ENCODE data around the gene ASH1L.
"Not testable (repeated sequence)": the region's sequence is repeated elsewhere in the genome, so short reads cannot be mapped to it uniquely, and the experiment has no call there.

The ASH1L gene

GRCh38 chr1:155488419-155488818 lies 74.2 kb downstream of the ASH1L start:
- not testable (repeated sequence) for DNase-seq (ENCODE audit: low read depth in 2 of 2)

GRCh38 chr1:155487541-155487940 lies 75.1 kb downstream of the ASH1L start:
- DNase-seq (ENCODE audit: low read depth in 2 of 2) = no peak

GRCh38 chr1:155486952-155487351 lies 75.7 kb downstream of the ASH1L start:
- DNase-seq (ENCODE audit: low read depth in 2 of 2) = not testable (repeated sequence)

GRCh38 chr1:155485945-155486344 lies 76.7 kb downstream of the ASH1L start:
- DNase-seq (ENCODE audit: low read depth in 2 of 2) = no peak

GRCh38 chr1:155485222-155485621 lies 77.4 kb downstream of the ASH1L start:
- no peak for DNase-seq (ENCODE audit: low read depth in 2 of 2)

GRCh38 chr1:155481741-155482241 lies 80.8 kb downstream of the ASH1L start:
- no peak for DNase-seq (ENCODE audit: low read depth in 2 of 2)

GRCh38 chr1:155479205-155479604 lies 83.4 kb downstream of the ASH1L start:
- DNase-seq (ENCODE audit: low read depth in 2 of 2) = no peak

GRCh38 chr1:155478270-155478852 lies 84.2 kb downstream of the ASH1L start:
- DNase-seq (ENCODE audit: low read depth in 2 of 2) = no peak

- DNase-seq (ENCODE audit: low read depth in 2 of 2) = no peak
Observed at GRCh38 chr1:155474146-155474545, 88.5 kb downstream of the ASH1L start.

GRCh38 chr1:155473151-155473821 lies 89.3 kb downstream of the ASH1L start:
- DNase-seq (ENCODE audit: low read depth in 2 of 2) = no peak

GRCh38 chr1:155472491-155473083 lies 90.0 kb downstream of the ASH1L start:
- no peak for DNase-seq (ENCODE audit: low read depth in 2 of 2)

GRCh38 chr1:155471891-155472290 lies 90.7 kb downstream of the ASH1L start:
- no peak for DNase-seq (ENCODE audit: low read depth in 2 of 2)

- no peak for DNase-seq (ENCODE audit: low read depth in 2 of 2)
Observed at GRCh38 chr1:155471026-155471425, 91.6 kb downstream of the ASH1L start.

- no peak for DNase-seq (ENCODE audit: low read depth in 2 of 2)
Observed at GRCh38 chr1:155466996-155467395, 95.6 kb downstream of the ASH1L start.

GRCh38 chr1:155466617-155466972 lies 96.0 kb downstream of the ASH1L start:
- no peak for DNase-seq (ENCODE audit: low read depth in 2 of 2)

- DNase-seq (ENCODE audit: low read depth in 2 of 2) = no peak
Observed at GRCh38 chr1:155463865-155464650, 98.5 kb downstream of the ASH1L start.

GRCh38 chr1:155458111-155458510 lies 104.5 kb downstream of the ASH1L start:
- no peak for DNase-seq (ENCODE audit: low read depth in 2 of 2)

- no peak for DNase-seq (ENCODE audit: low read depth in 2 of 2)
Observed at GRCh38 chr1:155457266-155457665, 105.3 kb downstream of the ASH1L start.

- DNase-seq (ENCODE audit: low read depth in 2 of 2) = no peak
Observed at GRCh38 chr1:155455588-155456195, 106.9 kb downstream of the ASH1L start.

GRCh38 chr1:155454096-155454495 lies 108.5 kb downstream of the ASH1L start:
- DNase-seq (ENCODE audit: low read depth in 2 of 2) = no peak

GRCh38 chr1:155453141-155453540 lies 109.5 kb downstream of the ASH1L start:
- no peak for DNase-seq (ENCODE audit: low read depth in 2 of 2)

- DNase-seq (ENCODE audit: low read depth in 2 of 2) = no peak
Observed at GRCh38 chr1:155451199-155451598, 111.4 kb downstream of the ASH1L start.

Data from stimulated activated CD8-positive, alpha-beta memory T cell treated with anti-CD3 and anti-CD28 coated beads, Interleukin-7, amount 100 ng/mL, for 1 hour (primary cell).